Measurements from ENCODE around the gene AIP. TPM values are rescaled to one million over a fixed set of nuclear protein-coding genes. Genes with fewer than 3 reads are reported as not detected.
A peak's percentile ranks its signal among the peaks of the same experiment; 100 is the strongest.

The AIP gene
- total and polyA plus RNA-seq, 9 of the 15 experiments (the other 6 are each of a cell fraction or from before 2014, with no cell fraction given) = 5.2 to 92.5 (median 52.7) TPM

- TF ChIP-seq HDAC2 (IDR thresholded peaks at IDR 0.05) (0 out of 2 replicates have a peak, but pooled peaks have one; percentile 35), CXXC5 (CRISPR knock-in tag; IDR thresholded peaks at IDR 0.05) (peak; percentile 31), ZBTB2 (IDR thresholded peaks at IDR 0.05) (0 out of 2 replicates have a peak, but pooled peaks have one; percentile 34), RBFOX2 (IDR thresholded peaks at IDR 0.05; ENCODE audit: low read depth, low read length) (peak; percentile 64; the same call in 1 of the 2 replicates), TFAP4 (CRISPR knock-in tag; IDR thresholded peaks at IDR 0.05; ENCODE audit: borderline replicate concordance) (0 out of 2 replicates have a peak, but pooled peaks have one; percentile 38), GATAD2B (IDR thresholded peaks at IDR 0.05; ENCODE audit: borderline replicate concordance) (0 out of 2 replicates have a peak, but pooled peaks have one; percentile 63)
These were observed 21.5 kb downstream of the AIP start (continued) for GRCh38 chr11:67504005-67504949.

Data from K562 (cell line).